HG02642 (cell line): ENCODE results near the gene RHBDF1.

Experiments used
- ATAC-seq: cut with Tn5 transposase; IDR thresholded peaks from one replicate; pipeline ENCODE4 v1.9.1; 2021; ENCODE audit warnings: mild to moderate bottlenecking; ENCODE audit not compliant: unreplicated experiment, poor library complexity

RHBDF1 gene

GRCh38 chr16:92431-93339 lies 20.3 kb upstream of the RHBDF1 start:
- no peak for ATAC-seq

GRCh38 chr16:91484-91883 lies 19.1 kb upstream of the RHBDF1 start:
- ATAC-seq = no peak

GRCh38 chr16:89391-90302 lies 17.2 kb upstream of the RHBDF1 start:
- ATAC-seq = no peak

- no peak for ATAC-seq
Measured at GRCh38 chr16:88613-89012, 16.2 kb upstream of the RHBDF1 start.

- ATAC-seq = no peak
Measured at GRCh38 chr16:86483-86952, 14.1 kb upstream of the RHBDF1 start.

- ATAC-seq = no peak
Measured at GRCh38 chr16:85865-86264, 13.4 kb upstream of the RHBDF1 start.

GRCh38 chr16:85407-85782 lies 13.0 kb upstream of the RHBDF1 start:
- no peak for ATAC-seq

- peak; percentile 51 for ATAC-seq
Measured at GRCh38 chr16:84718-85406, 12.4 kb upstream of the RHBDF1 start.

- ATAC-seq = no peak
Measured at GRCh38 chr16:83781-84615, 11.6 kb upstream of the RHBDF1 start.

- no peak for ATAC-seq
Measured at GRCh38 chr16:83060-83603, 10.7 kb upstream of the RHBDF1 start.

- no peak for ATAC-seq
Measured at GRCh38 chr16:79151-80054, 7.0 kb upstream of the RHBDF1 start.

- ATAC-seq = peak; percentile 14
Measured at GRCh38 chr16:78444-79150, 6.2 kb upstream of the RHBDF1 start.

GRCh38 chr16:77807-78443 lies 5.5 kb upstream of the RHBDF1 start, which contains the start of gene MPG:
Gene MPG (plus strand): TSS chr16:78225. CDS start chr16:78310, 85 bp downstream.
- peak; percentile 73 for ATAC-seq

GRCh38 chr16:77273-77806 lies 4.9 kb upstream of the RHBDF1 start:
- peak; percentile 31 for ATAC-seq

- no peak for ATAC-seq
Measured at GRCh38 chr16:76535-77272, 4.3 kb upstream of the RHBDF1 start.
